Measurements from ENCODE around the gene ZNF385D.

The ZNF385D gene

GRCh38 chr3:21662403-21662802 lies 88.6 kb downstream of the ZNF385D start:
- no peak overlapping the region for H4K91ac ChIP-seq (ENCODE audit: low read depth, low read length)
- H2AK5ac ChIP-seq (ENCODE audit: low read length), result no peak overlapping the region
- no peak overlapping the region for H3K18ac ChIP-seq (ENCODE audit: low read length)
- no peak overlapping the region for H2BK120ac ChIP-seq (ENCODE audit: insufficient read depth, low read length, poor library complexity)
- H4K12ac ChIP-seq (ENCODE audit: low read depth, low read length), result no peak overlapping the region
- H3K27ac ChIP-seq (ENCODE audit: low read depth, low read length), result no peak overlapping the region
- H3K14ac ChIP-seq (ENCODE audit: low read length), result no peak overlapping the region
- H3K27me3 ChIP-seq (ENCODE audit: insufficient read depth, low read length), result no peaks in the 10 kb centered on the region
- no peak overlapping the region for H3K23ac ChIP-seq (ENCODE audit: low read length)
- H3K79me2 ChIP-seq (ENCODE audit: control insufficient read depth, insufficient read depth, low read length, poor library complexity), result no peaks in the 10 kb centered on the region
- no peak overlapping the region for H2AFZ ChIP-seq (ENCODE audit: insufficient read depth, low read length, poor library complexity)
- H3K79me1 ChIP-seq (ENCODE audit: low read length), result no peaks in the 10 kb centered on the region
- no CpG with 5 or more reads among the region's 2 CpGs for WGBS (ENCODE audit: extremely low coverage, insufficient coverage, insufficient read length)
- H3K9ac ChIP-seq (ENCODE audit: low read length), result no peak overlapping the region
- no peaks in the 10 kb centered on the region for H3K9me3 ChIP-seq (ENCODE audit: insufficient read depth, low read depth, low read length)
- H3K4me1 ChIP-seq (ENCODE audit: control insufficient read depth in 1 of 2, insufficient read depth in 2 of 2, low read length in 2 of 2), result no peaks in the 10 kb centered on the region
- no peak overlapping the region for H3K4me3 ChIP-seq (ENCODE audit: low read depth, low read length)
- no peak overlapping the region for H3K4ac ChIP-seq (ENCODE audit: low read depth, low read length)
- H4K8ac ChIP-seq (ENCODE audit: low read depth, low read length), result no peak overlapping the region
- H3K36me3 ChIP-seq (ENCODE audit: control insufficient read depth in 1 of 2, insufficient read depth in 2 of 2, low read length in 2 of 2), result no peaks in the 10 kb centered on the region
- no peak overlapping the region for H2BK5ac ChIP-seq (ENCODE audit: low read depth, low read length, poor library complexity)
- DNase-seq, result no peak
- H3K4me2 ChIP-seq (ENCODE audit: low read length), result no peak overlapping the region
- no peak overlapping the region for H2BK12ac ChIP-seq (ENCODE audit: low read length)

- H4K8ac ChIP-seq (ENCODE audit: low read depth, low read length), result no peak overlapping the region
- no peaks in the 10 kb centered on the region for H3K79me1 ChIP-seq (ENCODE audit: low read length)
- H2BK120ac ChIP-seq (ENCODE audit: insufficient read depth, low read length, poor library complexity), result no peak overlapping the region
- H3K4me3 ChIP-seq (ENCODE audit: low read depth, low read length), result no peak overlapping the region
- H3K9ac ChIP-seq (ENCODE audit: low read length), result no peak overlapping the region
- no peaks in the 10 kb centered on the region for H3K9me3 ChIP-seq (ENCODE audit: insufficient read depth, low read depth, low read length)
- no peak for DNase-seq
- H3K79me2 ChIP-seq (ENCODE audit: control insufficient read depth, insufficient read depth, low read length, poor library complexity), result no peaks in the 10 kb centered on the region
- H2BK12ac ChIP-seq (ENCODE audit: low read length), result no peak overlapping the region
- H2BK5ac ChIP-seq (ENCODE audit: low read depth, low read length, poor library complexity), result no peak overlapping the region
- H3K4ac ChIP-seq (ENCODE audit: low read depth, low read length), result no peak overlapping the region
- H3K4me2 ChIP-seq (ENCODE audit: low read length), result no peak overlapping the region
- WGBS (ENCODE audit: extremely low coverage, insufficient coverage, insufficient read length), result no CpG with 5 or more reads among the region's 1 CpG
- H4K12ac ChIP-seq (ENCODE audit: low read depth, low read length), result no peak overlapping the region
- no peak overlapping the region for H2AFZ ChIP-seq (ENCODE audit: insufficient read depth, low read length, poor library complexity)
- no peak overlapping the region for H4K91ac ChIP-seq (ENCODE audit: low read depth, low read length)
- no peak overlapping the region for H3K18ac ChIP-seq (ENCODE audit: low read length)
- no peaks in the 10 kb centered on the region for H3K36me3 ChIP-seq (ENCODE audit: control insufficient read depth in 1 of 2, insufficient read depth in 2 of 2, low read length in 2 of 2)
- H3K4me1 ChIP-seq (ENCODE audit: control insufficient read depth in 1 of 2, insufficient read depth in 2 of 2, low read length in 2 of 2), result no peaks in the 10 kb centered on the region
- H3K27me3 ChIP-seq (ENCODE audit: insufficient read depth, low read length), result no peaks in the 10 kb centered on the region
- H3K27ac ChIP-seq (ENCODE audit: low read depth, low read length), result no peak overlapping the region
- no peak overlapping the region for H3K23ac ChIP-seq (ENCODE audit: low read length)
- no peak overlapping the region for H2AK5ac ChIP-seq (ENCODE audit: low read length)
- no peak overlapping the region for H3K14ac ChIP-seq (ENCODE audit: low read length)
These were observed 96.3 kb downstream of the ZNF385D start for GRCh38 chr3:21654662-21655061.

GRCh38 chr3:21654241-21654640 lies 96.8 kb downstream of the ZNF385D start:
- Histone ChIP-seq H3K9me3 (ENCODE audit: insufficient read depth, low read depth, low read length) (no peaks in the 10 kb centered on the region), H3K79me2 (ENCODE audit: control insufficient read depth, insufficient read depth, low read length, poor library complexity) (no peaks in the 10 kb centered on the region), H3K79me1 (ENCODE audit: low read length) (no peaks in the 10 kb centered on the region), H3K4me1 (ENCODE audit: control insufficient read depth in 1 of 2, insufficient read depth in 2 of 2, low read length in 2 of 2) (no peaks in the 10 kb centered on the region), H4K91ac (ENCODE audit: low read depth, low read length) (no peak overlapping the region), H3K14ac (ENCODE audit: low read length) (no peak overlapping the region), H3K18ac (ENCODE audit: low read length) (no peak overlapping the region), H2BK120ac (ENCODE audit: insufficient read depth, low read length, poor library complexity) (no peak overlapping the region), H3K36me3 (ENCODE audit: control insufficient read depth in 1 of 2, insufficient read depth in 2 of 2, low read length in 2 of 2) (no peaks in the 10 kb centered on the region), H2AK5ac (ENCODE audit: low read length) (no peak overlapping the region), H3K4me2 (ENCODE audit: low read length) (no peak overlapping the region), H2BK12ac (ENCODE audit: low read length) (no peak overlapping the region), H3K4me3 (ENCODE audit: low read depth, low read length) (no peak overlapping the region), H3K27me3 (ENCODE audit: insufficient read depth, low read length) (no peaks in the 10 kb centered on the region), H3K27ac (ENCODE audit: low read depth, low read length) (no peak overlapping the region), H3K23ac (ENCODE audit: low read length) (no peak overlapping the region), H3K9ac (ENCODE audit: low read length) (no peak overlapping the region), H4K12ac (ENCODE audit: low read depth, low read length) (no peak overlapping the region), H2BK5ac (ENCODE audit: low read depth, low read length, poor library complexity) (no peak overlapping the region), H2AFZ (ENCODE audit: insufficient read depth, low read length, poor library complexity) (no peak overlapping the region), H4K8ac (ENCODE audit: low read depth, low read length) (no peak overlapping the region), H3K4ac (ENCODE audit: low read depth, low read length) (no peak overlapping the region)
- no CpG with 5 or more reads among the region's 5 CpGs for WGBS (ENCODE audit: extremely low coverage, insufficient coverage, insufficient read length)
- DNase-seq, result peak in 1 of 2 donors; percentile 26

- Histone ChIP-seq H4K12ac (ENCODE audit: low read depth, low read length) (no peak overlapping the region), H3K36me3 (ENCODE audit: control insufficient read depth in 1 of 2, insufficient read depth in 2 of 2, low read length in 2 of 2) (no peaks in the 10 kb centered on the region)
- DNase-seq, result no peak
These were observed 101.5 kb downstream of the ZNF385D start for GRCh38 chr3:21649519-21649918.

More at GRCh38 chr3:21649519-21649918, 101.5 kb downstream of the ZNF385D start:
- H2AK5ac ChIP-seq (ENCODE audit: low read length), result no peak overlapping the region
- H3K23ac ChIP-seq (ENCODE audit: low read length), result no peak overlapping the region
- no peak overlapping the region for H2BK120ac ChIP-seq (ENCODE audit: insufficient read depth, low read length, poor library complexity)
- no peak overlapping the region for H3K9ac ChIP-seq (ENCODE audit: low read length)
- no peak overlapping the region for H4K91ac ChIP-seq (ENCODE audit: low read depth, low read length)
- no peaks in the 10 kb centered on the region for H3K27me3 ChIP-seq (ENCODE audit: insufficient read depth, low read length)
- H2BK12ac ChIP-seq (ENCODE audit: low read length), result no peak overlapping the region
- no CpG with 5 or more reads among the region's 1 CpG for WGBS (ENCODE audit: extremely low coverage, insufficient coverage, insufficient read length)
- no peak overlapping the region for H3K4ac ChIP-seq (ENCODE audit: low read depth, low read length)
- no peak overlapping the region for H3K4me2 ChIP-seq (ENCODE audit: low read length)
- H3K4me1 ChIP-seq (ENCODE audit: control insufficient read depth in 1 of 2, insufficient read depth in 2 of 2, low read length in 2 of 2), result no peaks in the 10 kb centered on the region
- H3K4me3 ChIP-seq (ENCODE audit: low read depth, low read length), result no peak overlapping the region
- no peak overlapping the region for H2AFZ ChIP-seq (ENCODE audit: insufficient read depth, low read length, poor library complexity)
- no peak overlapping the region for H3K18ac ChIP-seq (ENCODE audit: low read length)
- H3K79me2 ChIP-seq (ENCODE audit: control insufficient read depth, insufficient read depth, low read length, poor library complexity), result no peaks in the 10 kb centered on the region
- H3K27ac ChIP-seq (ENCODE audit: low read depth, low read length), result no peak overlapping the region
- no peaks in the 10 kb centered on the region for H3K79me1 ChIP-seq (ENCODE audit: low read length)
- H4K8ac ChIP-seq (ENCODE audit: low read depth, low read length), result no peak overlapping the region
- no peak overlapping the region for H3K14ac ChIP-seq (ENCODE audit: low read length)
- H3K9me3 ChIP-seq (ENCODE audit: insufficient read depth, low read depth, low read length), result no peaks in the 10 kb centered on the region
- no peak overlapping the region for H2BK5ac ChIP-seq (ENCODE audit: low read depth, low read length, poor library complexity)
